ENCODE results near the gene ANKRD27. TPM values are rescaled to one million over a fixed set of nuclear protein-coding genes. Genes with fewer than 3 reads are reported as not detected.

The ANKRD27 gene
- total RNA-seq, 1 experiment from 2014 or later: 48.1 TPM

DNA sequence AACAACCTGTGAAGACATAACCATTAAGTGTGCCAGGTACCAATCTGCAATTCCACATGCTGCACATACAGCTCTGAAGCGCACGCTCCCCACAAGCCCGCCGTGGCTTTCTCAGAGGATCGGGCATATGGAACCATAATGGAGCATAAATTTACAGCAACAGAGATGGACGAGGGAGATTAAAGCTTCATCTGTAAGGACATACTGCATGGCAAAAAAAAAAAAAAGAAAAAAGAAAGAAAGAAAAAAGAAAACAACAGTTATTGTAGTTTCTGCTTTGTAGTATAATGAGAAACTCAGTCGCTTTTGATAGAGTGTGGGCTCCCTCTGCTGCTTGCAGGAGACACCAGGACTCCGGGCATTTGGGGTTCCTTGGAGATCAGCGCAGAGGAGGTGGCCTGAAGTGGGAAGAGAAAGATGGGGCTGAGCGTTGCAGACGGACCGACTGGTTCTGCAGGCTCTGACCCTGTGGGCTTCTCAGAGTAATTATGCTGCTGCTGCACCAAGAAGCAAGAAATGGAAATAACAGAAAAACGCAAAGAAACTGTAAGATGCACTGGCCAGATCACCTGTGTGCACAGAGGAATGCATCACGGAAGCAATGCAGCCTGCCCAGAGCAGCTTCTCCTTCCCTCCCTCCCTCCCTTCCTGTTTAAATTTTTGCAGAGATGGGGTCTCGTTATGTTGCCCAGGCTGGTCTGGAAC, 104.7 kb downstream of the ANKRD27 start:
- Histone ChIP-seq H4K20me1 (ENCODE audit: insufficient read depth) (no peaks in the 10 kb centered on the region), H3K4me1 (ENCODE audit: control insufficient read depth in 1 of 2, insufficient read depth in 2 of 2, low read length in 2 of 2) (no peaks in the 10 kb centered on the region), H3K4me3 (replicated peaks in 1 of 2; ENCODE audit: low read depth in 1 of 2, low read length in 2 of 2) (no peak overlapping the region), H3K79me2 (ENCODE audit: insufficient read depth, low read length) (no peaks in the 10 kb centered on the region), H3K9me2 (ENCODE audit: insufficient read depth) (no peaks in the 10 kb centered on the region), H3K9ac (ENCODE audit: low read length) (no peak overlapping the region), H3K27ac (ENCODE audit: low read depth, low read length) (no peak overlapping the region), H3K4me2 (ENCODE audit: low read length) (no peak overlapping the region), H2AFZ (ENCODE audit: low read depth, low read length, poor library complexity, severe bottlenecking) (peak overlapping the region; percentile 41), H3K27me3 (ENCODE audit: insufficient read depth, low read length) (no peaks in the 10 kb centered on the region), H3K36me3 (ENCODE audit: control insufficient read depth in 1 of 2, insufficient read depth in 2 of 2, low read length in 2 of 2) (no peaks in the 10 kb centered on the region), H3K9me3 (ENCODE audit: control insufficient read depth in 1 of 2, insufficient read depth in 1 of 2, low read depth in 1 of 2, low read length in 2 of 2) (no peaks in the 10 kb centered on the region)
- intact Hi-C loops (cut with micrococcal nuclease): loop anchor here (1.0 to 2.0 kb wide), 6 partner anchors 106 to 1904 kb away; no protein-coding TSS in a partner anchor
- POLR2A ChIA-PET: no interaction called here
- RAD21 ChIA-PET (ENCODE audit: low non-redundant PET in 1 of 2, low total read pairs in 2 of 2, uncharacterized antibody in 2 of 2, unreplicated experiment in 2 of 2): interaction anchor here (0.6 to 1.3 kb wide), 4 partner anchors 8 to 625 kb away, joined by 3 to 6 read pairs (median 4); no protein-coding TSS in a partner anchor
- CTCF ChIA-PET: interaction anchor here (0.7 to 1.5 kb wide), 7 partner anchors 105 to 1887 kb away, joined by 3 to 7 read pairs (median 4); no protein-coding TSS in a partner anchor
- TF ChIP-seq RAD21 (IDR thresholded peaks at IDR 0.05; ENCODE audit: low read depth) (peak; percentile 87), CBX3 (IDR thresholded peaks at IDR 0.05; ENCODE audit: low read depth) (no peak), EZH2 (IDR thresholded peaks at IDR 0.05) (no peak)
- TF ChIP-seq, protein P1, sequence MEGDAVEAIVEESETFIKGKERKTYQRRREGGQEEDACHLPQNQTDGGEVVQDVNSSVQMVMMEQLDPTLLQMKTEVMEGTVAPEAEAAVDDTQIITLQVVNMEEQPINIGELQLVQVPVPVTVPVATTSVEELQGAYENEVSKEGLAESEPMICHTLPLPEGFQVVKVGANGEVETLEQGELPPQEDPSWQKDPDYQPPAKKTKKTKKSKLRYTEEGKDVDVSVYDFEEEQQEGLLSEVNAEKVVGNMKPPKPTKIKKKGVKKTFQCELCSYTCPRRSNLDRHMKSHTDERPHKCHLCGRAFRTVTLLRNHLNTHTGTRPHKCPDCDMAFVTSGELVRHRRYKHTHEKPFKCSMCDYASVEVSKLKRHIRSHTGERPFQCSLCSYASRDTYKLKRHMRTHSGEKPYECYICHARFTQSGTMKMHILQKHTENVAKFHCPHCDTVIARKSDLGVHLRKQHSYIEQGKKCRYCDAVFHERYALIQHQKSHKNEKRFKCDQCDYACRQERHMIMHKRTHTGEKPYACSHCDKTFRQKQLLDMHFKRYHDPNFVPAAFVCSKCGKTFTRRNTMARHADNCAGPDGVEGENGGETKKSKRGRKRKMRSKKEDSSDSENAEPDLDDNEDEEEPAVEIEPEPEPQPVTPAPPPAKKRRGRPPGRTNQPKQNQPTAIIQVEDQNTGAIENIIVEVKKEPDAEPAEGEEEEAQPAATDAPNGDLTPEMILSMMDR (IDR thresholded peaks at IDR 0.05 in 2 of 3, conservative IDR thresholded peaks at IDR 0.05 in 1 of 3; ENCODE audit: borderline replicate concordance in 1 of 3, insufficient read depth in 1 of 3, low read depth in 2 of 3, low read length in 2 of 3): peak; percentile 68 to 80 (median 71); a peak in 5 of 6 replicates
- no TSS peak for BruUV-seq (replicated peaks)
- DNase-seq (ENCODE audit: low read depth, low spot score) (peak; percentile 26), ATAC-seq (peak; percentile 96)

DNA sequence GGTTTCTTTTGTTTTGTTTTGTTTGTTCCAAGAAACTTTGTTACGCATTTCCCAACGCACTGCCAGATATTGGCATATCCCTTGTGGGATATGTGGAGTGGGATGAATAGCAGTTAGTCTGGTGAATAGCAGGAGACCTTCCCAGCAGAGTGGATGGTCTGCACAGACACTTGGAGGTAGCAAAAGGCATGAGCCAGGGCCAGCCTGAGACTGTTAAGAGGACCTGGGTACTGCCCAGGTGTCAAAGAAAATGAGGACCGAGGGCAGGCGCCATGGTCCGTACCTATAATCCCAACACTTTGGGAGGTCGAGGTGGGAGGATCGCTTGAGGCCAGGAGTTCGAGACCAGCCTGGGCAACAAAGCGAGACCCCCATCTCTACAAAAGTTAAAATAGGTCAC, 107.5 kb downstream of the ANKRD27 start:
- Histone ChIP-seq H3K4me1 (ENCODE audit: control insufficient read depth in 1 of 2, insufficient read depth in 2 of 2, low read length in 2 of 2) (no peaks in the 10 kb centered on the region), H3K4me2 (ENCODE audit: low read length) (no peak overlapping the region), H3K4me3 (replicated peaks in 1 of 2; ENCODE audit: low read depth in 1 of 2, low read length in 2 of 2) (no peak overlapping the region), H3K27me3 (ENCODE audit: insufficient read depth, low read length) (no peaks in the 10 kb centered on the region), H4K20me1 (ENCODE audit: insufficient read depth) (no peaks in the 10 kb centered on the region), H3K9ac (ENCODE audit: low read length) (no peak overlapping the region), H2AFZ (ENCODE audit: low read depth, low read length, poor library complexity, severe bottlenecking) (no peak overlapping the region), H3K27ac (ENCODE audit: low read depth, low read length) (no peak overlapping the region), H3K79me2 (ENCODE audit: insufficient read depth, low read length) (no peaks in the 10 kb centered on the region), H3K36me3 (ENCODE audit: control insufficient read depth in 1 of 2, insufficient read depth in 2 of 2, low read length in 2 of 2) (no peaks in the 10 kb centered on the region), H3K9me3 (ENCODE audit: control insufficient read depth in 1 of 2, insufficient read depth in 1 of 2, low read depth in 1 of 2, low read length in 2 of 2) (no peaks in the 10 kb centered on the region), H3K9me2 (ENCODE audit: insufficient read depth) (no peaks in the 10 kb centered on the region)
- ChIA-PET RAD21 (ENCODE audit: low non-redundant PET in 1 of 2, low total read pairs in 2 of 2, uncharacterized antibody in 2 of 2, unreplicated experiment in 2 of 2) (no interaction called here), CTCF (interaction anchor here (0.8 to 1.0 kb wide), 2 partner anchors 280 to 1885 kb away, joined by 3 read pairs; no protein-coding TSS in a partner anchor), POLR2A (no interaction called here)
- intact Hi-C loops (cut with micrococcal nuclease): no loop called here
- DNase-seq (ENCODE audit: low read depth, low spot score): no peak
- no TSS peak for BruUV-seq (replicated peaks)
- TF ChIP-seq, protein P2, sequence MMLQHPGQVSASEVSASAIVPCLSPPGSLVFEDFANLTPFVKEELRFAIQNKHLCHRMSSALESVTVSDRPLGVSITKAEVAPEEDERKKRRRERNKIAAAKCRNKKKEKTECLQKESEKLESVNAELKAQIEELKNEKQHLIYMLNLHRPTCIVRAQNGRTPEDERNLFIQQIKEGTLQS (IDR thresholded peaks at IDR 0.05): no peak
- TF ChIP-seq POLR2A (IDR thresholded peaks at IDR 0.05; ENCODE audit: borderline replicate concordance, extremely low read depth, insufficient read depth, insufficient read length) (no peak), RAD21 (IDR thresholded peaks at IDR 0.05; ENCODE audit: low read depth) (no peak)
- TF ChIP-seq, protein P1 (IDR thresholded peaks at IDR 0.05 in 2 of 3, conservative IDR thresholded peaks at IDR 0.05 in 1 of 3; ENCODE audit: borderline replicate concordance in 1 of 3, insufficient read depth in 1 of 3, low read depth in 2 of 3, low read length in 2 of 3): no peak
- ATAC-seq: no peak
